ENCODE measurements around the gene VSTM5. TPM values are rescaled to one million over a fixed set of nuclear protein-coding genes. Genes with fewer than 3 reads are reported as not detected.
A peak's percentile ranks its signal among the peaks of the same experiment; 100 is the strongest.

VSTM5 gene
- polyA plus RNA-seq, 1 of the 3 experiments (the other 2 are of a cell fraction), result 0.12 TPM

DNA sequence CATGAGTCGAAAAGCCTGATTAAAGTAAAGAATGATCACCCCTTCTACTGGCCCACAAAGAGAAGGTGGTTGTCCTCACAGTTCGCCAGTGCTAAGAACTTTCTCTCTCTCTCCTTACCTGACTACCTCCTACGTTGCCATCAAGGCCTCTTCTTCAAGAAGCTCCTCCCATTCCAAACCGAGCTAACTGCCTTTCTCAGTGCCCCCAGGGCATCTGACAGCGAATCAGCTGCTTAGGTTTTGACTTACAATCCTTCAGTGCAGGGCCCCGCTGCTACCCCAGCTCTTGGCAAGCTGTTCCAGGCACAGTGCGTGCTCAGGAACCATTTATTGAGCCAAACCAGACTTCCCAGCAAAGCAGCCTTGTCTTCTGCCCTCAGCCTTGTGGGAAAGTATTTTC, 5.8 kb downstream of the VSTM5 start:
- TF ChIP-seq POLR2AphosphoS5 (IDR thresholded peaks at IDR 0.05; ENCODE audit: low read depth, low read length) (no peak), FOXJ3 (CRISPR knock-in tag; IDR thresholded peaks at IDR 0.05) (no peak), EP300 (IDR thresholded peaks at IDR 0.05; ENCODE audit: borderline replicate concordance in 1 of 2, low read depth in 1 of 2, low read length in 1 of 2) (no peak)
- H3K9me2 ChIP-seq, result no peaks in the 10 kb centered on the region
- no peak for DNase-seq
- CTCF ChIA-PET, result no interaction called here
- no peaks in the 10 kb centered on the region for H3K27me3 ChIP-seq (ENCODE audit: insufficient read depth)
- no peak overlapping the region for H3K9ac ChIP-seq
- peaks cover 3% of the 10 kb centered on the region for H3F3A ChIP-seq (replicated peaks; ENCODE audit: insufficient read depth)
- H3K36me3 ChIP-seq (replicated peaks in 1 of 2; ENCODE audit: control insufficient read depth in 1 of 2, insufficient read depth in 2 of 2, low read length in 1 of 2), result no peaks in the 10 kb centered on the region
- H3K4me3 ChIP-seq (ENCODE audit: low read depth in 2 of 2, low read length in 1 of 2), result no peak overlapping the region
- WGBS (ENCODE audit: low lambda C conversion rate), result 82% methylated on average over 7 of the region's 7 CpGs
- no peaks in the 10 kb centered on the region for H4K20me1 ChIP-seq (ENCODE audit: insufficient read depth)
- POLR2A ChIA-PET, result no interaction called here
- no peaks in the 10 kb centered on the region for H3K79me2 ChIP-seq (ENCODE audit: insufficient read depth)
- no peak overlapping the region for H3K27ac ChIP-seq (ENCODE audit: low read depth in 2 of 2, low read length in 1 of 2)
- no peaks in the 10 kb centered on the region for H3K9me3 ChIP-seq
- peaks cover 5 to 9% of the 10 kb centered on the region in 2 experiments; a peak in 2 of 4 replicates for H3K4me1 ChIP-seq (ENCODE audit: control insufficient read depth in 1 of 2, insufficient read depth in 2 of 2, low read depth in 1 of 2, low read length in 1 of 2)
- no peak overlapping the region for H2AFZ ChIP-seq (ENCODE audit: low read depth)
- H3K4me2 ChIP-seq, result no peak overlapping the region

DNA sequence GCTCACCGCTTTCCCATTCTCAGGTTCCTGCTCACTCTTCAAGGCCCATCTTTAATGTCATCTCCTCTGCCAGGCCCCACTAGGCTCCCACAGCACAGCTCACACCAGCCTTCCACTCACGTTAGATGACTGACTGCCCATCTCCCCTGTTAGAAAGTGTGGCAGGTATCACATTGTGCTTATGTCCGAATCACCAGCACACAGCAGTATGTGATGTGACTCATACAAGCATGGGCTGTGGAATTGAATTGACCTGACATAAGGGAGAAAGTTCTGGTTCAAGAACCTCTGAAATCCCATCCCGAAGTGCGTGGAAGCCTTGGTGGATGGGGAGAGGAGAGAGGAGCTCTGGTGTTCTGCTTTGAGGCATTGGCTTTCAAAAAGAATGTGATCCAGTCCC, 6.5 kb downstream of the VSTM5 start:
- no peak overlapping the region for H3K27ac ChIP-seq (ENCODE audit: low read depth in 2 of 2, low read length in 1 of 2)
- H3K9me2 ChIP-seq, result no peaks in the 10 kb centered on the region
- no peaks in the 10 kb centered on the region for H3K27me3 ChIP-seq (ENCODE audit: insufficient read depth)
- no peaks in the 10 kb centered on the region for H3K36me3 ChIP-seq (replicated peaks in 1 of 2; ENCODE audit: control insufficient read depth in 1 of 2, insufficient read depth in 2 of 2, low read length in 1 of 2)
- H3K9me3 ChIP-seq, result no peaks in the 10 kb centered on the region
- TF ChIP-seq, protein P1, sequence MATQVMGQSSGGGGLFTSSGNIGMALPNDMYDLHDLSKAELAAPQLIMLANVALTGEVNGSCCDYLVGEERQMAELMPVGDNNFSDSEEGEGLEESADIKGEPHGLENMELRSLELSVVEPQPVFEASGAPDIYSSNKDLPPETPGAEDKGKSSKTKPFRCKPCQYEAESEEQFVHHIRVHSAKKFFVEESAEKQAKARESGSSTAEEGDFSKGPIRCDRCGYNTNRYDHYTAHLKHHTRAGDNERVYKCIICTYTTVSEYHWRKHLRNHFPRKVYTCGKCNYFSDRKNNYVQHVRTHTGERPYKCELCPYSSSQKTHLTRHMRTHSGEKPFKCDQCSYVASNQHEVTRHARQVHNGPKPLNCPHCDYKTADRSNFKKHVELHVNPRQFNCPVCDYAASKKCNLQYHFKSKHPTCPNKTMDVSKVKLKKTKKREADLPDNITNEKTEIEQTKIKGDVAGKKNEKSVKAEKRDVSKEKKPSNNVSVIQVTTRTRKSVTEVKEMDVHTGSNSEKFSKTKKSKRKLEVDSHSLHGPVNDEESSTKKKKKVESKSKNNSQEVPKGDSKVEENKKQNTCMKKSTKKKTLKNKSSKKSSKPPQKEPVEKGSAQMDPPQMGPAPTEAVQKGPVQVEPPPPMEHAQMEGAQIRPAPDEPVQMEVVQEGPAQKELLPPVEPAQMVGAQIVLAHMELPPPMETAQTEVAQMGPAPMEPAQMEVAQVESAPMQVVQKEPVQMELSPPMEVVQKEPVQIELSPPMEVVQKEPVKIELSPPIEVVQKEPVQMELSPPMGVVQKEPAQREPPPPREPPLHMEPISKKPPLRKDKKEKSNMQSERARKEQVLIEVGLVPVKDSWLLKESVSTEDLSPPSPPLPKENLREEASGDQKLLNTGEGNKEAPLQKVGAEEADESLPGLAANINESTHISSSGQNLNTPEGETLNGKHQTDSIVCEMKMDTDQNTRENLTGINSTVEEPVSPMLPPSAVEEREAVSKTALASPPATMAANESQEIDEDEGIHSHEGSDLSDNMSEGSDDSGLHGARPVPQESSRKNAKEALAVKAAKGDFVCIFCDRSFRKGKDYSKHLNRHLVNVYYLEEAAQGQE (IDR thresholded peaks at IDR 0.05; ENCODE audit: low read depth, low read length), result no peak
- TF ChIP-seq EZH2phosphoT487 (IDR thresholded peaks at IDR 0.05; ENCODE audit: borderline replicate concordance, low read depth) (no peak), TCF12 (IDR thresholded peaks at IDR 0.05) (no peak), MEF2A (IDR thresholded peaks at IDR 0.05; ENCODE audit: borderline replicate concordance, low read depth) (no peak), POLR2AphosphoS5 (IDR thresholded peaks at IDR 0.05; ENCODE audit: low read depth, low read length) (no peak)
- H3K9ac ChIP-seq, result no peak overlapping the region
- no peak overlapping the region for H3K4me2 ChIP-seq
- no peaks in the 10 kb centered on the region for H3K79me2 ChIP-seq (ENCODE audit: insufficient read depth)
- no peak overlapping the region for H3K4me3 ChIP-seq (ENCODE audit: low read depth in 2 of 2, low read length in 1 of 2)
- 93% methylated on average over 5 of the region's 5 CpGs for WGBS (ENCODE audit: low lambda C conversion rate)
- POLR2A ChIA-PET, result no interaction called here
- H3F3A ChIP-seq (replicated peaks; ENCODE audit: insufficient read depth), result peaks cover 3% of the 10 kb centered on the region
- H3K4me1 ChIP-seq (ENCODE audit: control insufficient read depth in 1 of 2, insufficient read depth in 2 of 2, low read depth in 1 of 2, low read length in 1 of 2), result peaks cover 4 to 9% of the 10 kb centered on the region in 2 experiments; a peak in 2 of 4 replicates
- H2AFZ ChIP-seq (ENCODE audit: low read depth), result no peak overlapping the region
- no peak for DNase-seq
- CTCF ChIA-PET, result no interaction called here
- H4K20me1 ChIP-seq (ENCODE audit: insufficient read depth), result no peaks in the 10 kb centered on the region

DNA sequence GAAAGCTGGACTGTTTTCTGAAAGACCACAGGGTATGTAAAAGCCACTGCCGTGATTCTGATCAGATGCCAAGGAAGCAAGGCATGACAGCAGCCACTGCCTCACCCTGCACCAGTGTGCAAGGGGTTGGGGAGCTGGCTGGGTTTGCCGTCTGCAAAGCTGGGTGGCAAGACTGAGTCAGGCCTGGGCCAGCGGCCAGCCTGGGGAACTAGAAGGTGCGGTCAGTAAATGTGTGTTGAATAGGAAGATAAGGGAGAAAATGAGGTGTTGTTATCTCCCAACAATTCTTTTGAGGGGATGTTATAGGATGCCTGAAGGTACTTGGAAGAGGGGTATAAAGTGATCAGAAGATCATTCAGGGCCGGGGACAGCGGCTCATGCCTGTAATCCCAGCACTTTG, 8.0 kb downstream of the VSTM5 start:
- ChIA-PET CTCF (interaction anchor here (1.3 kb wide), 1 partner anchor 8 kb away, joined by 3 read pairs; the partner anchor contains the start of gene VSTM5), POLR2A (no interaction called here)
- WGBS (ENCODE audit: low lambda C conversion rate), result 36% methylated on average over 6 of the region's 6 CpGs
- Histone ChIP-seq H3K9ac (no peak overlapping the region), H3K9me2 (no peaks in the 10 kb centered on the region), H3K9me3 (no peaks in the 10 kb centered on the region), H3K79me2 (ENCODE audit: insufficient read depth) (no peaks in the 10 kb centered on the region), H3K36me3 (replicated peaks in 1 of 2; ENCODE audit: control insufficient read depth in 1 of 2, insufficient read depth in 2 of 2, low read length in 1 of 2) (no peaks in the 10 kb centered on the region), H2AFZ (ENCODE audit: low read depth) (no peak overlapping the region), H3K4me3 (ENCODE audit: low read depth in 2 of 2, low read length in 1 of 2) (no peak overlapping the region), H3K27me3 (ENCODE audit: insufficient read depth) (no peaks in the 10 kb centered on the region), H4K20me1 (ENCODE audit: insufficient read depth) (no peaks in the 10 kb centered on the region), H3K4me2 (peak overlapping the region; percentile 4; the same call in 1 of the 2 replicates), H3K27ac (ENCODE audit: low read depth in 2 of 2, low read length in 1 of 2) (no peak overlapping the region), H3F3A (replicated peaks; ENCODE audit: insufficient read depth) (peaks cover 3% of the 10 kb centered on the region), H3K4me1 (ENCODE audit: control insufficient read depth in 1 of 2, insufficient read depth in 2 of 2, low read depth in 1 of 2, low read length in 1 of 2) (peaks cover 4 to 9% of the 10 kb centered on the region in 2 experiments; a peak in 2 of 4 replicates)
- DNase-seq, result no peak
- TF ChIP-seq FOXJ3 (CRISPR knock-in tag; IDR thresholded peaks at IDR 0.05), result no peak
- no peak for TF ChIP-seq ELF1 (IDR thresholded peaks at IDR 0.05)
- TF ChIP-seq, protein P2, sequence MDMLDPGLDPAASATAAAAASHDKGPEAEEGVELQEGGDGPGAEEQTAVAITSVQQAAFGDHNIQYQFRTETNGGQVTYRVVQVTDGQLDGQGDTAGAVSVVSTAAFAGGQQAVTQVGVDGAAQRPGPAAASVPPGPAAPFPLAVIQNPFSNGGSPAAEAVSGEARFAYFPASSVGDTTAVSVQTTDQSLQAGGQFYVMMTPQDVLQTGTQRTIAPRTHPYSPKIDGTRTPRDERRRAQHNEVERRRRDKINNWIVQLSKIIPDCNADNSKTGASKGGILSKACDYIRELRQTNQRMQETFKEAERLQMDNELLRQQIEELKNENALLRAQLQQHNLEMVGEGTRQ (IDR thresholded peaks at IDR 0.05; ENCODE audit: borderline replicate concordance, low read depth, low read length), result no peak
- TF ChIP-seq, protein P3, sequence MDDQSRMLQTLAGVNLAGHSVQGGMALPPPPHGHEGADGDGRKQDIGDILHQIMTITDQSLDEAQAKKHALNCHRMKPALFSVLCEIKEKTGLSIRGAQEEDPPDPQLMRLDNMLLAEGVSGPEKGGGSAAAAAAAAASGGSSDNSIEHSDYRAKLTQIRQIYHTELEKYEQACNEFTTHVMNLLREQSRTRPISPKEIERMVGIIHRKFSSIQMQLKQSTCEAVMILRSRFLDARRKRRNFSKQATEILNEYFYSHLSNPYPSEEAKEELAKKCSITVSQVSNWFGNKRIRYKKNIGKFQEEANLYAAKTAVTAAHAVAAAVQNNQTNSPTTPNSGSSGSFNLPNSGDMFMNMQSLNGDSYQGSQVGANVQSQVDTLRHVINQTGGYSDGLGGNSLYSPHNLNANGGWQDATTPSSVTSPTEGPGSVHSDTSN (IDR thresholded peaks at IDR 0.05), result peak; percentile 48; the same call in 1 of the 2 replicates
- no peak for TF ChIP-seq RXRA (IDR thresholded peaks at IDR 0.05; ENCODE audit: borderline replicate concordance, low read depth)
- no peak for TF ChIP-seq MXI1 (IDR thresholded peaks at IDR 0.05; ENCODE audit: low read depth, low read length)
- TF ChIP-seq POLR2AphosphoS5 (IDR thresholded peaks at IDR 0.05; ENCODE audit: low read depth, low read length), result no peak
- TF ChIP-seq RAD21 (IDR thresholded peaks at IDR 0.05; ENCODE audit: low read length), result no peak
- TF ChIP-seq, protein P4, sequence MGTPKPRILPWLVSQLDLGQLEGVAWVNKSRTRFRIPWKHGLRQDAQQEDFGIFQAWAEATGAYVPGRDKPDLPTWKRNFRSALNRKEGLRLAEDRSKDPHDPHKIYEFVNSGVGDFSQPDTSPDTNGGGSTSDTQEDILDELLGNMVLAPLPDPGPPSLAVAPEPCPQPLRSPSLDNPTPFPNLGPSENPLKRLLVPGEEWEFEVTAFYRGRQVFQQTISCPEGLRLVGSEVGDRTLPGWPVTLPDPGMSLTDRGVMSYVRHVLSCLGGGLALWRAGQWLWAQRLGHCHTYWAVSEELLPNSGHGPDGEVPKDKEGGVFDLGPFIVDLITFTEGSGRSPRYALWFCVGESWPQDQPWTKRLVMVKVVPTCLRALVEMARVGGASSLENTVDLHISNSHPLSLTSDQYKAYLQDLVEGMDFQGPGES (IDR thresholded peaks at IDR 0.05; ENCODE audit: low read depth, low read length), result no peak
- no peak for TF ChIP-seq MEF2A (IDR thresholded peaks at IDR 0.05; ENCODE audit: borderline replicate concordance, low read depth)
- peak; percentile 58; the same call in 1 of the 2 replicates for TF ChIP-seq FOSL2 (IDR thresholded peaks at IDR 0.05; ENCODE audit: borderline replicate concordance, low read depth)

Measured in SK-N-SH (cell line).